Measurements from ENCODE around the gene POMT1. TPM values are rescaled to one million over a fixed set of nuclear protein-coding genes. Genes with fewer than 3 reads are reported as not detected.

POMT1 gene
- total and polyA plus RNA-seq, 2 donors (not counting 3 experiments of a cell fraction or from before 2014, with no cell fraction given): 44.7 to 53.9 TPM

DNA sequence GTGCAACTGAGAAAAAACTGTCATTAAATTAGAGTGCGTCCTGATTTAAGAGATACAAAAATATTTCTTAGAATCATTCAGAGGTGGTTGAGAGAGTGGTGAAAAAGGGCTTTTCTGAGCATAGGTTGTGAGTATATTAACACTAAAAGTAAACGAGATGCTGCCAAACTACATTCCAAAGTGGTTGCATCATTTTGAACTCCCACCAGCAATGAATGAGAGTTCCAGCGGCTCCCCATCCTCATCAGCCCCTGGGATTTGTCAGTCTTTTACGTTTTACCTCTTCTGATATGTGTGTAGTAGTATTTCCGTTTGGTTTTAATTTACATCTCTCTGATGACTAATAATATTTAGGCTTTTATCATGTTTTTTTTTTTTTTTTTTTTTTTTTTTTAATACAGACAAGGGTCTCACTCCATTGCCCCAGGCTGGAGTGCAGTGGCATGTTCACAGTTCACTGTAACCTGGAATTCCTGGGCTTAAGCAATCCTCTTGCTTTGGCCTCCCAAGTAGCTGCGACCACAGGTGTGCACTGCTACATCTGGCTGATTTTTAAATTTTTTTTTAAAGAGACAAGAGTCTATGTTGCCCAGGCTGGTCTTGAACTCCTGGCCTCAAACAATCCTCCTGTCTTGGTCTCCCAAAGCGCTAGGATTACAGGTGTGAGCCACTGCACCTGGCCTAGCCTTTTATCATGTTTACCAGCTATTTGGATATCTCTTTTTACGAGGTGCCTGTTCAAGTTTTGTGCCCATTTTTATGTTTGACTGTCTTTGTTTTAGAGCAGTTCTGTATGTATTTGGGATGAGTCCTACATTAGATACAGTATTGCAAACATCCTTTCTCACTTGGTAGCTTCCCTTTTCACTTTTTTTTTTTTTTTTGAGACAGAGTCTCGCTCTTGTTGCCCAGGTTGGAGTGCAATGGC is 59.6 kb downstream of the POMT1 start:
- no peaks in the 10 kb centered on the region for H3K9me3 ChIP-seq (replicated peaks; ENCODE audit: control insufficient read depth, insufficient read depth, low read length)
- no peaks in the 10 kb centered on the region for H3K27me3 ChIP-seq (ENCODE audit: control insufficient read depth in 2 of 2, insufficient read depth in 2 of 2, low read length in 2 of 2)
- no peak overlapping the region for H3K9ac ChIP-seq (replicated peaks; ENCODE audit: extremely low read depth, insufficient read depth, low read length)
- ChIA-PET POLR2A (no interaction called here), CTCF (no interaction called here)
- no peak for TF ChIP-seq FOS (IDR thresholded peaks at IDR 0.05; ENCODE audit: borderline replicate concordance, insufficient read depth, low read length)
- no peak for TF ChIP-seq MYC (IDR thresholded peaks at IDR 0.05; ENCODE audit: low read depth, low read length)
- TF ChIP-seq EZH2 (IDR thresholded peaks at IDR 0.05; ENCODE audit: borderline replicate concordance, low read depth, low read length, severe bottlenecking): no peak
- TF ChIP-seq, protein P1, sequence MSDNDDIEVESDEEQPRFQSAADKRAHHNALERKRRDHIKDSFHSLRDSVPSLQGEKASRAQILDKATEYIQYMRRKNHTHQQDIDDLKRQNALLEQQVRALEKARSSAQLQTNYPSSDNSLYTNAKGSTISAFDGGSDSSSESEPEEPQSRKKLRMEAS (IDR thresholded peaks at IDR 0.05; ENCODE audit: insufficient read depth, insufficient read length): no peak
- TF ChIP-seq POLR2AphosphoS5 (IDR thresholded peaks at IDR 0.05; ENCODE audit: insufficient read depth, low read depth, low read length): no peak
- TF ChIP-seq POLR2A (IDR thresholded peaks at IDR 0.05; ENCODE audit: low read depth, low read length): no peak
- no peak for TF ChIP-seq JUN (IDR thresholded peaks at IDR 0.05; ENCODE audit: borderline replicate concordance, insufficient read depth, insufficient read length, low read depth)
- TF ChIP-seq GATA2 (IDR thresholded peaks at IDR 0.05; ENCODE audit: insufficient read depth, insufficient read length, low read depth, low read length): no peak
- TF ChIP-seq, protein P2, sequence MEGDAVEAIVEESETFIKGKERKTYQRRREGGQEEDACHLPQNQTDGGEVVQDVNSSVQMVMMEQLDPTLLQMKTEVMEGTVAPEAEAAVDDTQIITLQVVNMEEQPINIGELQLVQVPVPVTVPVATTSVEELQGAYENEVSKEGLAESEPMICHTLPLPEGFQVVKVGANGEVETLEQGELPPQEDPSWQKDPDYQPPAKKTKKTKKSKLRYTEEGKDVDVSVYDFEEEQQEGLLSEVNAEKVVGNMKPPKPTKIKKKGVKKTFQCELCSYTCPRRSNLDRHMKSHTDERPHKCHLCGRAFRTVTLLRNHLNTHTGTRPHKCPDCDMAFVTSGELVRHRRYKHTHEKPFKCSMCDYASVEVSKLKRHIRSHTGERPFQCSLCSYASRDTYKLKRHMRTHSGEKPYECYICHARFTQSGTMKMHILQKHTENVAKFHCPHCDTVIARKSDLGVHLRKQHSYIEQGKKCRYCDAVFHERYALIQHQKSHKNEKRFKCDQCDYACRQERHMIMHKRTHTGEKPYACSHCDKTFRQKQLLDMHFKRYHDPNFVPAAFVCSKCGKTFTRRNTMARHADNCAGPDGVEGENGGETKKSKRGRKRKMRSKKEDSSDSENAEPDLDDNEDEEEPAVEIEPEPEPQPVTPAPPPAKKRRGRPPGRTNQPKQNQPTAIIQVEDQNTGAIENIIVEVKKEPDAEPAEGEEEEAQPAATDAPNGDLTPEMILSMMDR (IDR thresholded peaks at IDR 0.05; ENCODE audit: extremely low read depth in 1 of 2, insufficient read depth in 1 of 2, low read depth in 1 of 2, low read length in 2 of 2): no peak
- H3K79me2 ChIP-seq (ENCODE audit: control insufficient read depth, insufficient read depth, low read length): no peaks in the 10 kb centered on the region
- no peaks in the 10 kb centered on the region for H3K4me1 ChIP-seq (ENCODE audit: control insufficient read depth, extremely low read depth, insufficient read depth, low read length)
- DNase-seq (ENCODE audit: low read depth, low spot score): no peak
- H3K9me1 ChIP-seq (replicated peaks; ENCODE audit: control insufficient read depth, extremely low read depth, insufficient read depth, low read length): no peaks in the 10 kb centered on the region
- no peak overlapping the region for H3K4me3 ChIP-seq (replicated peaks in 1 of 3; ENCODE audit: insufficient read depth in 1 of 3, low read depth in 1 of 3, low read length in 3 of 3)
- H4K20me1 ChIP-seq (replicated peaks; ENCODE audit: control insufficient read depth, extremely low read depth, insufficient read depth, low read length): no peaks in the 10 kb centered on the region
- no peak overlapping the region for H3K4me2 ChIP-seq (ENCODE audit: insufficient read depth, low read length)
- no TSS peak for BruUV-seq (replicated peaks)
- no peak for FAIRE-seq
- no peak overlapping the region for H3K27ac ChIP-seq (ENCODE audit: insufficient read depth, low read depth, low read length)
- intact Hi-C loops (cut with micrococcal nuclease) (no loop called here), dilution Hi-C loops (cut with MboI; ENCODE audit: extremely low pct_ligation_motif_present, low sequenced_read_pairs) (no loop called here)
- H2AFZ ChIP-seq (ENCODE audit: low read depth, low read length): no peak overlapping the region
- H3K36me3 ChIP-seq (ENCODE audit: control insufficient read depth in 2 of 2, extremely low read depth in 1 of 2, insufficient read depth in 2 of 2, low read length in 2 of 2): no peaks in the 10 kb centered on the region
